ENCODE data around the gene TMEM269.

Gene TMEM269

GRCh38 chr1:42834803-42835202 lies 50.0 kb downstream of the TMEM269 start:
- TF ChIP-seq ZBTB6 (tag by site-specific recombination; IDR thresholded peaks at IDR 0.05) = peak; percentile 70
- TF ChIP-seq ZFP69B (tag by site-specific recombination; IDR thresholded peaks at IDR 0.05) = no peak
- no peak for TF ChIP-seq ZNF837 (tag by site-specific recombination; IDR thresholded peaks at IDR 0.05)
- no peak for TF ChIP-seq IKZF3 (tag by site-specific recombination; IDR thresholded peaks at IDR 0.05)
- no peak for TF ChIP-seq ZNF561 (tag by site-specific recombination; IDR thresholded peaks at IDR 0.05; ENCODE audit: borderline replicate concordance)
- no peak for TF ChIP-seq ZNF184 (tag by site-specific recombination; IDR thresholded peaks at IDR 0.05)
- 0 out of 2 replicates have a peak, but pooled peaks have one; percentile 22 for TF ChIP-seq ZIC2 (tag by site-specific recombination; IDR thresholded peaks at IDR 0.05)
- Histone ChIP-seq H3K4me1 (ENCODE audit: control insufficient read depth, insufficient read depth, low read length) (peaks cover 3% of the 10 kb centered on the region), H3K9me3 (ENCODE audit: control insufficient read depth, insufficient read depth, low read depth, low read length) (no peaks in the 10 kb centered on the region), H3K4me3 (ENCODE audit: low read depth, low read length) (no peak overlapping the region), H3K36me3 (ENCODE audit: control insufficient read depth in 2 of 2, insufficient read depth in 1 of 2, low read length in 2 of 2) (no peaks in the 10 kb centered on the region), H3K27ac (ENCODE audit: extremely low read depth, low read depth, low read length) (no peak overlapping the region)
- CTCF ChIA-PET = interaction anchor here (0.6 to 1.0 kb wide), 3 partner anchors 12 to 447 kb away, joined by 3 to 6 read pairs (median 3); partner anchors contain the start of gene ZNF691
- POLR2A ChIA-PET = interaction anchor here (5.6 kb wide), 1 partner anchor 12 kb away, joined by 25 read pairs; the partner anchor contains the start of gene ZNF691

GRCh38 chr1:42835422-42835821 lies 50.6 kb downstream of the TMEM269 start:
- no peaks in the 10 kb centered on the region for H3K9me3 ChIP-seq (ENCODE audit: control insufficient read depth, insufficient read depth, low read depth, low read length)
- no peak overlapping the region for H3K27ac ChIP-seq (ENCODE audit: extremely low read depth, low read depth, low read length)
- no peak overlapping the region for H3K4me3 ChIP-seq (ENCODE audit: low read depth, low read length)
- TF ChIP-seq ZNF335 (tag by site-specific recombination; conservative IDR thresholded peaks at IDR 0.05) (peak; percentile 32; the same call in 1 of the 2 replicates), ZNF132 (tag by site-specific recombination; IDR thresholded peaks at IDR 0.05; ENCODE audit: borderline replicate concordance) (no peak), TRIM28 (IDR thresholded peaks at IDR 0.05; ENCODE audit: borderline replicate concordance, low read length) (0 out of 2 replicates have a peak, but pooled peaks have one; percentile 45), ZNF600 (tag by site-specific recombination; IDR thresholded peaks at IDR 0.05) (no peak), TCF7L2 (IDR thresholded peaks at IDR 0.05; ENCODE audit: borderline replicate concordance, low read depth, low read length) (peak; percentile 59; the same call in 1 of the 2 replicates), FEZF1 (tag by site-specific recombination; IDR thresholded peaks at IDR 0.05) (0 out of 2 replicates have a peak, but pooled peaks have one; percentile 22), ZNF140 (tag by site-specific recombination; IDR thresholded peaks at IDR 0.05) (no peak), GLIS1 (tag by site-specific recombination; IDR thresholded peaks at IDR 0.05) (peak; percentile 51)
- TF ChIP-seq, protein P1, sequence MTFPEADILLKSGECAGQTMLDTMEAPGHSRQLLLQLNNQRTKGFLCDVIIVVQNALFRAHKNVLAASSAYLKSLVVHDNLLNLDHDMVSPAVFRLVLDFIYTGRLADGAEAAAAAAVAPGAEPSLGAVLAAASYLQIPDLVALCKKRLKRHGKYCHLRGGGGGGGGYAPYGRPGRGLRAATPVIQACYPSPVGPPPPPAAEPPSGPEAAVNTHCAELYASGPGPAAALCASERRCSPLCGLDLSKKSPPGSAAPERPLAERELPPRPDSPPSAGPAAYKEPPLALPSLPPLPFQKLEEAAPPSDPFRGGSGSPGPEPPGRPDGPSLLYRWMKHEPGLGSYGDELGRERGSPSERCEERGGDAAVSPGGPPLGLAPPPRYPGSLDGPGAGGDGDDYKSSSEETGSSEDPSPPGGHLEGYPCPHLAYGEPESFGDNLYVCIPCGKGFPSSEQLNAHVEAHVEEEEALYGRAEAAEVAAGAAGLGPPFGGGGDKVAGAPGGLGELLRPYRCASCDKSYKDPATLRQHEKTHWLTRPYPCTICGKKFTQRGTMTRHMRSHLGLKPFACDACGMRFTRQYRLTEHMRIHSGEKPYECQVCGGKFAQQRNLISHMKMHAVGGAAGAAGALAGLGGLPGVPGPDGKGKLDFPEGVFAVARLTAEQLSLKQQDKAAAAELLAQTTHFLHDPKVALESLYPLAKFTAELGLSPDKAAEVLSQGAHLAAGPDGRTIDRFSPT (tag by site-specific recombination; IDR thresholded peaks at IDR 0.05) = peak; percentile 25; the same call in 1 of the 2 replicates
- TF ChIP-seq, protein P2, sequence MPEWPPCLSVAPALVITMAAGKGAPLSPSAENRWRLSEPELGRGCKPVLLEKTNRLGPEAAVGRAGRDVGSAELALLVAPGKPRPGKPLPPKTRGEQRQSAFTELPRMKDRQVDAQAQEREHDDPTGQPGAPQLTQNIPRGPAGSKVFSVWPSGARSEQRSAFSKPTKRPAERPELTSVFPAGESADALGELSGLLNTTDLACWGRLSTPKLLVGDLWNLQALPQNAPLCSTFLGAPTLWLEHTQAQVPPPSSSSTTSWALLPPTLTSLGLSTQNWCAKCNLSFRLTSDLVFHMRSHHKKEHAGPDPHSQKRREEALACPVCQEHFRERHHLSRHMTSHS (tag by site-specific recombination; IDR thresholded peaks at IDR 0.05) = no peak
- TF ChIP-seq, protein P3, sequence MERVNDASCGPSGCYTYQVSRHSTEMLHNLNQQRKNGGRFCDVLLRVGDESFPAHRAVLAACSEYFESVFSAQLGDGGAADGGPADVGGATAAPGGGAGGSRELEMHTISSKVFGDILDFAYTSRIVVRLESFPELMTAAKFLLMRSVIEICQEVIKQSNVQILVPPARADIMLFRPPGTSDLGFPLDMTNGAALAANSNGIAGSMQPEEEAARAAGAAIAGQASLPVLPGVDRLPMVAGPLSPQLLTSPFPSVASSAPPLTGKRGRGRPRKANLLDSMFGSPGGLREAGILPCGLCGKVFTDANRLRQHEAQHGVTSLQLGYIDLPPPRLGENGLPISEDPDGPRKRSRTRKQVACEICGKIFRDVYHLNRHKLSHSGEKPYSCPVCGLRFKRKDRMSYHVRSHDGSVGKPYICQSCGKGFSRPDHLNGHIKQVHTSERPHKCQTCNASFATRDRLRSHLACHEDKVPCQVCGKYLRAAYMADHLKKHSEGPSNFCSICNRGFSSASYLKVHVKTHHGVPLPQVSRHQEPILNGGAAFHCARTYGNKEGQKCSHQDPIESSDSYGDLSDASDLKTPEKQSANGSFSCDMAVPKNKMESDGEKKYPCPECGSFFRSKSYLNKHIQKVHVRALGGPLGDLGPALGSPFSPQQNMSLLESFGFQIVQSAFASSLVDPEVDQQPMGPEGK (tag by site-specific recombination; IDR thresholded peaks at IDR 0.05) = 0 out of 2 replicates have a peak, but pooled peaks have one; percentile 22
- ChIA-PET CTCF (interaction anchor here (0.8 to 1.0 kb wide), 2 partner anchors 11 to 58 kb away, joined by 3 to 6 read pairs; partner anchors contain the start of gene ZNF691), POLR2A (interaction anchor here (5.6 kb wide), 1 partner anchor 11 kb away, joined by 25 read pairs; the partner anchor contains the start of gene ZNF691)
- no peaks in the 10 kb centered on the region for H3K36me3 ChIP-seq (ENCODE audit: control insufficient read depth in 2 of 2, insufficient read depth in 1 of 2, low read length in 2 of 2)
- H3K4me1 ChIP-seq (ENCODE audit: control insufficient read depth, insufficient read depth, low read length) = peaks cover 3% of the 10 kb centered on the region
